Thoracic aorta (tissue), 2 donors: ENCODE measurements around the gene CBARP. TPM values are rescaled to one million over a fixed set of nuclear protein-coding genes. Genes with fewer than 3 reads are reported as not detected.

ENCODE experiments used
- ATAC-seq: fragments of 150-250 bp; one replicate; pipeline ENCODE4 v1.8.0; 2017; ENCODE audit warnings: low read depth; ENCODE audit not compliant: insufficient number of reproducible peaks, low FRiP score
- DNase-seq: peaks from one replicate; pipeline ENCODE4 v3.0.0-alpha.2; 2020; ENCODE audit warnings: low spot score
- H3K27ac ChIP-seq, 2 donors: fragments of 200-600 bp; sonication (generic); 1 replicate in 1 of 2; 2 replicates in 1 of 2; pipeline ENCODE4 v1.5.1; 2016; ENCODE audit warnings: mild to moderate bottlenecking in 2 of 2, moderate library complexity in 2 of 2
- H3K27me3 ChIP-seq: fragments of 200-600 bp; sonication (generic); replicated peaks from 2 replicates; pipeline ENCODE4 v1.6.0; 2016; ENCODE audit warnings: mild to moderate bottlenecking; ENCODE audit not compliant: insufficient read depth
- H3K36me3 ChIP-seq: fragments of 200-600 bp; sonication (generic); one replicate; pipeline ENCODE4 v1.5.1; 2016
- H3K4me1 ChIP-seq, 2 donors: fragments of 200-600 bp; sonication (generic); 1 replicate in 1 of 2; 2 replicates in 1 of 2; pipeline versions ENCODE4 v1.5.1 to v1.6.0; 2016; ENCODE audit warnings: low read depth in 2 of 2, mild to moderate bottlenecking in 1 of 2; ENCODE audit not compliant: control insufficient read depth in 1 of 2
- H3K4me3 ChIP-seq: fragments of 200-600 bp; sonication (generic); 2 replicates; pipeline ENCODE4 v1.5.1; 2016; ENCODE audit warnings: mild to moderate bottlenecking
- H3K9me3 ChIP-seq: fragments of 200-600 bp; sonication (generic); 2 replicates; pipeline ENCODE4 v1.5.1; 2016
- total RNA-seq, 2 donors: library from RNA; depleted of rRNA; stranded (reverse); fragments of >200 nt; gene quantifications; one replicate each; pipeline versions ENCODE4 v1.1.0 to v1.2.3, GENCODE V29; 2016
- TF ChIP-seq, protein P1 (sequence below): fragments of 200-600 bp; sonication (generic); IDR thresholded peaks from one replicate; pipeline ENCODE4 v1.5.1; 2019; ENCODE audit warnings: antibody characterized with exemption

CBARP gene
- total RNA-seq, 2 donors from 2014 or later, result 0.27 to 1.9 TPM

DNA sequence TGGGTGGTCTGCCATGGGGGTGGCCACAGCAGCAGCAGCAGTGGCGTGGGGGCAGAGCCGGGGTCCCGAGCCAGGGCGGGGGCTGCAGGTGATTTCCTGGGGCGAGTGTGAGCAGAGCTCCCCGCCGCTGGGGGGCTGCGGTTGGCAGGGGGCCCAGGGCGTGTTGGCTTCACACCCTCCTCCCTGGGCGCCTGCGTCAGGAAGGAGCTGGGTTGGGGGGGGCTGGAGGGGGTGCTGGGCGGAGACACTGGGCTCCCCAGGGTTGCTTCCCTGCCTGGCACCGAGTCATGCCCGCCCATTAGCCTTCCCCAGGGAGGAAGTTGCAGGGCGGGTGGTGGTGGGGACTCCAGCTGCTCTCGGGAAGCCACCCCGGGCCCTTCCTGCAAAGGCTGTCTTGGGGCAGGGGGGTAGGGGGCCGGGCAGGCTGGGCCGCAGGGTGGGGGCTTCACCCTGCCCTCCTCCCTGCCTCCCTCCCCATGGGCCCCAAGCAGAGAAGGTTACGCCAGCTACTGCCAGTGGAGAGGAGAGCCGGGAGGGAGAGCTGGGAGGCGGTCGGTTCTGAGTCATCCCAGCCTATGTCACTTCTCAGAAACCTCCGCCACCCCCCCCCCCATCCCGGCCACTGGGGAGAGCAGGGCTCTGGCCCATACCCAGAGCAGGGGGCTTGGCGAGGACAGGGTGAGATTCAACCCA, 15.2 kb upstream of the CBARP start:
- DNase-seq (peak; percentile 84), ATAC-seq (peak; percentile 34)
- H3K9me3 ChIP-seq, result no peaks in the 10 kb centered on the region
- peak overlapping the region; percentile 99 for H3K4me3 ChIP-seq
- H3K36me3 ChIP-seq, result peaks cover 39% of the 10 kb centered on the region
- TF ChIP-seq, protein P1, sequence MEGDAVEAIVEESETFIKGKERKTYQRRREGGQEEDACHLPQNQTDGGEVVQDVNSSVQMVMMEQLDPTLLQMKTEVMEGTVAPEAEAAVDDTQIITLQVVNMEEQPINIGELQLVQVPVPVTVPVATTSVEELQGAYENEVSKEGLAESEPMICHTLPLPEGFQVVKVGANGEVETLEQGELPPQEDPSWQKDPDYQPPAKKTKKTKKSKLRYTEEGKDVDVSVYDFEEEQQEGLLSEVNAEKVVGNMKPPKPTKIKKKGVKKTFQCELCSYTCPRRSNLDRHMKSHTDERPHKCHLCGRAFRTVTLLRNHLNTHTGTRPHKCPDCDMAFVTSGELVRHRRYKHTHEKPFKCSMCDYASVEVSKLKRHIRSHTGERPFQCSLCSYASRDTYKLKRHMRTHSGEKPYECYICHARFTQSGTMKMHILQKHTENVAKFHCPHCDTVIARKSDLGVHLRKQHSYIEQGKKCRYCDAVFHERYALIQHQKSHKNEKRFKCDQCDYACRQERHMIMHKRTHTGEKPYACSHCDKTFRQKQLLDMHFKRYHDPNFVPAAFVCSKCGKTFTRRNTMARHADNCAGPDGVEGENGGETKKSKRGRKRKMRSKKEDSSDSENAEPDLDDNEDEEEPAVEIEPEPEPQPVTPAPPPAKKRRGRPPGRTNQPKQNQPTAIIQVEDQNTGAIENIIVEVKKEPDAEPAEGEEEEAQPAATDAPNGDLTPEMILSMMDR, result peak; percentile 48
- peaks cover 29 to 51% of the 10 kb centered on the region in 2 donors for H3K4me1 ChIP-seq
- H3K27me3 ChIP-seq, result no peaks in the 10 kb centered on the region
- H3K27ac ChIP-seq, result peak overlapping the region; percentile 99

DNA sequence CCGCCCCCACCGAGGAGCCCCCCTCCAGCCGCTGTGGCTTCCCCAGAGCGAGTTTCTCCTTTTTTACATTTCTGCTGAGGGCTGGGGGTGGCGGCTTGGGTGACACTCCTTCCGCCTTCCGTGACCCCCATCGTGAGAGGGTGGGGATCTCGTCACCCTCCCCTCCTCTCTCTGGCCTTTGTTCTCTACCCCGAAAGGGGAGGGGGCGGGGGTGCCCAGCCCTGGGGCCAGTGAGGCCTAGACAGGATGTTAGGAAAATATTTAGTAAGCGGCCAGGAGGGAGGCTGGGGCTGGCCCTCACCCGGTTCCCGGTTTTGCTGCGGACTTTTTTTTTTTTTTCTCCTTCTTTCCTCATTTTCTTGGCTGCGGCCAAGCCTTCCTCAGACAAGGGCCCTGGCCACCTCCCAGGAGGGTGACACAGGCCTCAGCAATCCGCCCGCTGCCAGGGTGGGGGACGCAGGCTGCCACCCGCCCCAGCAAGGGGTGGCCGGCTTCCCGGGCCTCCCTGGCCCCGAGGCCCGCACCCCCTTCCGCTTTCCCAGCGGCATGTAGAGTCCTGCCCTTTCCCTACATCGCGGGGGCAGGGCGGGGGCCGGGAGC, 14.5 kb upstream of the CBARP start:
- peak; percentile 83 for DNase-seq
- peak; percentile 29 for ATAC-seq
- Histone ChIP-seq H3K27ac (peak overlapping the region; percentile 99), H3K9me3 (no peaks in the 10 kb centered on the region), H3K4me1 (peaks cover 24 to 51% of the 10 kb centered on the region in 2 donors), H3K36me3 (peaks cover 32% of the 10 kb centered on the region), H3K4me3 (peak overlapping the region; percentile 99), H3K27me3 (no peaks in the 10 kb centered on the region)
- TF ChIP-seq, protein P1, result no peak

DNA sequence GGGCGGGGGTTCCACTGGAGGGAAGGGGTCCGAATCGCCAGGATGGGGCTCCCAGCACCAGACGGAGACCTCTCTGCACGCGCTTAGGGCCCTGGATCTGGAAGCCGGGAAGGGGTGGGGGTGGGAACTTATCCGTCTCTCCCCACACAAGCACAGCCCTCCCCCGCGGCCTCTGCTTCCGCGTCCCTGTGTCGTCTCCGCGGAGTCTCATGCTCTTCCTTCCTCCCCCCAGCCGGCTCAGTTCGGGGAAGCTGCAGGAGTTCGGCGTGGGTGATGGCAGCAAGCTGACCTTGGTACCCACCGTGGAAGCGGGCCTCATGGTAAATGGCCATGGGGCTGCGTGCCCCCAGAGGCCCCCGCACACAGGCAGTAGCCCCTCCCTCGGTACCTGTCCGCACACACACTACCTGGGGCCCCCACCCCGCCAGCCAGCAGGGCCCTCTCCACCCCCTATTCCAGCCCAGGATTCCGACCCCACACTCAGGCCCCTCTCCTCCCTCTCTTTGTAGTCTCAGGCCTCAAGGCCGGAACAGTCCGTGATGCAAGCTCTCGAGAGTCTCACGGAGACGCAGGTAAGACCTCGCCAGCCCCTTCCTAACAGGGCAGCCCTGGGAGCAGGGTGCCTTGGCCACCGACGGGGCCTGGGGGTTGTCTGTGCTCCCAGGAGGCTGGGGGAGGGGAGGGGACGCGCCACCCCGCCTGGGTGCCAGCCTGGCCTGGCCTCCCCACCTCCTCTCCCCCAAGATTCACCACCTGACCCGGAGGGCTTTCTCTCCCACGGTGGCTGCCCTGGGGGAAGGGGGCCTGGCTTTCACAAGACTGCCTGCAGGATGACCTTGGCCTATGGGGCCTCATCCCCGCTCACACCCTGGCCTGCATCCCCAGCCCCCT, 13.8 kb upstream of the CBARP start:
- Histone ChIP-seq H3K4me1 (peaks cover 24 to 49% of the 10 kb centered on the region in 2 donors), H3K36me3 (peaks cover 25% of the 10 kb centered on the region), H3K27me3 (no peaks in the 10 kb centered on the region), H3K27ac (peak overlapping the region; percentile 99), H3K9me3 (no peaks in the 10 kb centered on the region), H3K4me3 (peak overlapping the region; percentile 99)
- ATAC-seq (no peak), DNase-seq (no peak)
- TF ChIP-seq, protein P1, result no peak

DNA sequence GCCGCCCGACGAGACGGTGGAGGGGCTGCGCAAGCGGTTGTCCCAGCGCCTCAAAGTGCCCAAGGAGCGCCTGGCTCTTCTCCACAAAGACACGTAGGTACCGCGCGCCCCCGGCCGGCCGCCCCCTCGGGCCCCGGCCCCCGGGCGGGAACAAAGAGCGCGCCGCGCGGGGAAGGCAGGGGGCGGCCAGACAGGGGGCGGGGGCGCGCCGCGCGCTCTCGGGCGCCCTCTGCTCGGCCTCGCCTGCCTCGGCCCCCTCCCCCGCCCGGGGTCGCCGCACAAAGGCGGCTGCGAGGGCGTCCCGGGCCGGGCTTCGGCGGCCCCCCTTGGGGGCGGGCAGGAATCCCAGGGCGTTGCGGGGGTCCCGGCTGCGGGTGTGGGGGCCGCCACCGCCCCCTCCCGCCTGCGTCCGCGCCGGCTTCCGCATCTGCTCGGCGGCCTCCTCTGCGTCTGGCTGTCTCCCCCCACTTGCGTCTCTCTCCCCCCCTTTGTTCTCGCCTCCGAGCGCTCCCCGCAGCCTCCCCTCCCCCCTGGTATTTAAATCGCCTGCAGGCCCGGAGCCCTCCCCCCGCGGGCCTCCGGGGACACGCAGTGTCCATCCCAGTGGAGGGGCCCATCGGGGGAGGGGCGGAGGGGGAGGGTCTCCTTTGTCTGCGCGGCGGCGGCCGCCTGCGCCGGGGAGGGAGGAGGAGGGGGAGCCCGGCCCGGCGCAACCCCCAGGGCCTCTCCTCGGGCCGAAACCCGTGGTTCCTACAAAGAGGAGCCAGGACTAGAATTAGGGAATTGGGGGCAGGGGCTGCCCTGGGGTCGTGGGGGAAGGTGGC, 12.8 kb upstream of the CBARP start:
- TF ChIP-seq, protein P1, result no peak
- Histone ChIP-seq H3K36me3 (peaks cover 17% of the 10 kb centered on the region), H3K4me1 (peaks cover 28 to 51% of the 10 kb centered on the region in 2 donors), H3K9me3 (no peaks in the 10 kb centered on the region), H3K27ac (peak overlapping the region; percentile 99), H3K4me3 (peak overlapping the region; percentile 99), H3K27me3 (no peaks in the 10 kb centered on the region)
- ATAC-seq, result no peak
- no peak for DNase-seq
